Measurements from ENCODE around the gene SLC66A2. TPM values are rescaled to one million over a fixed set of nuclear protein-coding genes. Genes with fewer than 3 reads are reported as not detected.

SLC66A2 gene
- total and polyA plus RNA-seq, 10 of the 15 experiments (the other 5 are each of a cell fraction or from before 2014, with no cell fraction given) = 0.69 to 42.5 (median 14.8) TPM

DNA sequence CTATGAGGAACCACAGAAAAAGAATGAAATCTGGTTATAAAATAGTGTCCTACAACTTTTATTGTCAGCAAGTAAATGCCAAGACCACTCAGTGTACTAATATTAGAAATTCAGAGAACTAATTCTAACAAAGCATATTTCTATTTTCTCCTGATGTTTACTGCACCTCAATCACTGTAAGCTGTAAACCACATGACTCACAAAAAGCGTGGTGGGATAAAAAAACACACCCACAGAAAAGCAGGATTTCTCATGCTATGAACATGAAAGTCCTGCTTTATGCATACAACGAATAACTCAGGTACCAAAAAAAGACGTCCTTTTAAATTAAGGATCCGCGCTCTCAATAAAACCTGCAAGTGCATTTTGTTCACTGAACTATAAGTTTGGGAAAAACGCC, 36.1 kb upstream of the SLC66A2 start:
- peak overlapping the region; percentile 72 for H3K4me3 ChIP-seq
- in situ Hi-C loops (cut with MboI) = no loop called here
- 0% methylated on average over 6 of the region's 6 CpGs for WGBS (ENCODE audit: insufficient coverage, insufficient replicate concordance, low lambda C conversion rate, missing lambda C conversion rate)
- TF ChIP-seq TBL1XR1 (IDR thresholded peaks at IDR 0.05; ENCODE audit: low read depth, low read length) = no peak
- TF ChIP-seq, protein P1, sequence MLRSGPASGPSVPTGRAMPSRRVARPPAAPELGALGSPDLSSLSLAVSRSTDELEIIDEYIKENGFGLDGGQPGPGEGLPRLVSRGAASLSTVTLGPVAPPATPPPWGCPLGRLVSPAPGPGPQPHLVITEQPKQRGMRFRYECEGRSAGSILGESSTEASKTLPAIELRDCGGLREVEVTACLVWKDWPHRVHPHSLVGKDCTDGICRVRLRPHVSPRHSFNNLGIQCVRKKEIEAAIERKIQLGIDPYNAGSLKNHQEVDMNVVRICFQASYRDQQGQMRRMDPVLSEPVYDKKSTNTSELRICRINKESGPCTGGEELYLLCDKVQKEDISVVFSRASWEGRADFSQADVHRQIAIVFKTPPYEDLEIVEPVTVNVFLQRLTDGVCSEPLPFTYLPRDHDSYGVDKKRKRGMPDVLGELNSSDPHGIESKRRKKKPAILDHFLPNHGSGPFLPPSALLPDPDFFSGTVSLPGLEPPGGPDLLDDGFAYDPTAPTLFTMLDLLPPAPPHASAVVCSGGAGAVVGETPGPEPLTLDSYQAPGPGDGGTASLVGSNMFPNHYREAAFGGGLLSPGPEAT (IDR thresholded peaks at IDR 0.05; ENCODE audit: low read depth) = 0 out of 2 replicates have a peak, but pooled peaks have one; percentile 20
- TF ChIP-seq RAD51 (IDR thresholded peaks at IDR 0.05) = 0 out of 2 replicates have a peak, but pooled peaks have one; percentile 18
- 0 out of 2 replicates have a peak, but pooled peaks have one; percentile 8 for TF ChIP-seq CHD1 (IDR thresholded peaks at IDR 0.05; ENCODE audit: low read depth, low read length)
- 0 out of 2 replicates have a peak, but pooled peaks have one; percentile 7 for TF ChIP-seq NBN (IDR thresholded peaks at IDR 0.05)
- H3K27me3 ChIP-seq (replicated peaks in 1 of 2; ENCODE audit: control insufficient read depth in 2 of 2, insufficient read depth in 2 of 2, low read length in 1 of 2) = no peaks in the 10 kb centered on the region
- H3K79me2 ChIP-seq (ENCODE audit: control insufficient read depth, insufficient read depth, low read length) = peaks cover 62% of the 10 kb centered on the region
- no peak for DNase-seq (ENCODE audit: low read depth, low spot score)
- H4K20me1 ChIP-seq (ENCODE audit: control insufficient read depth, insufficient read depth) = peaks cover 2% of the 10 kb centered on the region; the same call in 1 of the 2 replicates
- SMC1A ChIA-PET (ENCODE audit: uncharacterized antibody, unreplicated experiment) = interaction anchor here (1.1 to 2.2 kb wide), 6 partner anchors 15 to 590 kb away, joined by 3 to 13 read pairs (median 3); partner anchors contain the start of gene HSBP1L1
- peaks cover 0 to 7% of the 10 kb centered on the region in 2 experiments; a peak in 3 of 4 replicates for H3K36me3 ChIP-seq (ENCODE audit: control insufficient read depth in 2 of 2, insufficient read depth in 2 of 2, low read length in 1 of 2)
- no peaks in the 10 kb centered on the region for H3K4me1 ChIP-seq (ENCODE audit: control insufficient read depth, insufficient read depth, low read length)
- intact Hi-C loops (cut with micrococcal nuclease; ENCODE audit: unreplicated experiment) = loop anchor here (5.0 to 10.0 kb wide), 5 partner anchors 35 to 305 kb away; partner anchors contain the start of genes KCNG2, RBFA and SLC66A2
- POLR2A ChIA-PET = interaction anchor here (0.9 to 1.1 kb wide), 2 partner anchors 10 to 24 kb away, joined by 3 read pairs; no protein-coding TSS in a partner anchor
- peak overlapping the region; percentile 70 for H3K4me2 ChIP-seq (ENCODE audit: control insufficient read depth, insufficient read depth)
- ATAC-seq = no peak
- FAIRE-seq = no peak
- peak overlapping the region; percentile 58 for H2AFZ ChIP-seq (ENCODE audit: control insufficient read depth, low read depth, low read length)
- RAD21 ChIA-PET (ENCODE audit: unreplicated experiment) = interaction anchor here (0.5 to 2.1 kb wide), 2 partner anchors 24 to 46 kb away, joined by 3 to 9 read pairs; partner anchors contain the start of genes HSBP1L1 and RBFA
- H3K9ac ChIP-seq (ENCODE audit: control insufficient read depth, insufficient read depth, low read length) = peak overlapping the region; percentile 93
- CTCF ChIA-PET = interaction anchor here (0.8 to 1.7 kb wide), 9 partner anchors 8 to 274 kb away, joined by 3 to 9 read pairs (median 4); partner anchors contain the start of gene RBFA
- H3K9me3 ChIP-seq (replicated peaks; ENCODE audit: control insufficient read depth, insufficient read depth, low read length) = no peaks in the 10 kb centered on the region
- no TSS peak for BruUV-seq (replicated peaks)
- peak overlapping the region; percentile 67 for H3K27ac ChIP-seq (ENCODE audit: control insufficient read depth, insufficient read depth)

Data from GM12878 (cell line).